A549 (cell line): ENCODE results near the gene SENP7. TPM values are rescaled to one million over a fixed set of nuclear protein-coding genes. Genes with fewer than 3 reads are reported as not detected.
"Not testable (repeated sequence)": the region's sequence is repeated elsewhere in the genome, so short reads cannot be mapped to it uniquely, and the experiment has no call there.

Source experiments
- ATAC-seq, 2 experiments: fragments of 200-7000 bp in 1 of 2; fragments of >200 bp in 1 of 2; cut with Nextera tagmentation in 1 of 2; cut with Tn5 transposase in 1 of 2; 3 replicates each; pipeline versions ENCODE4 v1.8.0 to v1.9.1; 2018 to 2020; ENCODE audit warnings: mild to moderate bottlenecking in 1 of 2, moderate library complexity in 1 of 2
- CTCF ChIA-PET: fragments of 300-600 bp; sonication (Branson Sonifier 250); formaldehyde crosslinking; extraction: SDS; loops from one replicate; lab custom pipeline; 2021; ENCODE audit warnings: antibody characterized with exemption, inconsistent platforms; lab: Yijun Ruan, JAX
- POLR2A ChIA-PET: fragments of 350-600 bp; formaldehyde crosslinking; extraction: SDS; loops from one replicate; lab custom pipeline; 2021; ENCODE audit warnings: antibody characterized with exemption, inconsistent platforms; lab: Yijun Ruan, JAX
- DNase-seq, 2 experiments: peaks; one replicate each; pipeline versions ENCODE4 v3.0.0 to v3.0.0-alpha.2; 2011 to 2016; ENCODE audit warnings: low read depth in 1 of 2, low spot score in 1 of 2
- FAIRE-seq: peaks from 2 replicates; lab custom pipeline; 2011; peaks lifted over from hg19 to GRCh38; lab: Jason Lieb, UNC
- H3K27ac ChIP-seq, 2 experiments: fragments of >200 bp; sonication (Bioruptor Twin); formaldehyde crosslinking; 3 replicates each; pipeline ENCODE4 v1.5.1; 2016 to 2017
- H3K4me1 ChIP-seq: fragments of >200 bp; sonication (Bioruptor Twin); formaldehyde crosslinking; 3 replicates; pipeline ENCODE4 v1.6.1; 2016
- H3K4me2 ChIP-seq: fragments of >200 bp; sonication (Bioruptor Twin); formaldehyde crosslinking; 3 replicates; pipeline ENCODE4 v1.6.1; 2016
- H3K4me3 ChIP-seq: fragments of >200 bp; sonication (Bioruptor Twin); formaldehyde crosslinking; 3 replicates; pipeline ENCODE4 v1.5.1; 2016
- H3K9me3 ChIP-seq: fragments of >200 bp; sonication (Bioruptor Twin); formaldehyde crosslinking; 3 replicates; pipeline ENCODE4 v1.6.1; 2016
- BHLHE40 ChIP-seq: IDR thresholded peaks from 2 replicates; pipeline ENCODE4 v1.6.1; 2012; ENCODE audit warnings: low read depth, low read length, inconsistent platforms
- HEYL ChIP-seq: fragments of 250-450 bp; sonication (Bioruptor Pico); IDR thresholded peaks from 2 replicates; pipeline ENCODE4 v1.8.0; 2021; ENCODE audit warnings: mild to moderate bottlenecking, moderate library complexity
- KDM1A ChIP-seq: fragments of 200-600 bp; sonication (generic); IDR thresholded peaks from 2 replicates; pipeline ENCODE4 v1.6.1; 2016; ENCODE audit warnings: low read depth, mild to moderate bottlenecking
- KDM5A ChIP-seq: fragments of 200-600 bp; sonication (generic); IDR thresholded peaks from 2 replicates; pipeline ENCODE4 v1.6.1; 2016; ENCODE audit warnings: antibody characterized with exemption, mild to moderate bottlenecking
- MAFK ChIP-seq: fragments of 450-650 bp; IDR thresholded peaks from 2 replicates; pipeline ENCODE4 v1.6.1; 2014; ENCODE audit not compliant: partially characterized antibody
- MYC ChIP-seq: IDR thresholded peaks from 2 replicates; pipeline ENCODE4 v1.6.1; 2012; ENCODE audit warnings: mild to moderate bottlenecking, inconsistent platforms, low read length, improper control_type of control experiment, borderline replicate concordance
- NFE2L2 ChIP-seq: fragments of 150-350 bp; conservative IDR thresholded peaks from 2 replicates; pipeline ENCODE4 v1.6.1; 2014; ENCODE audit warnings: low read length
- POLR2A ChIP-seq: IDR thresholded peaks from 2 replicates; pipeline ENCODE4 v1.6.1; 2012; ENCODE audit warnings: mild to moderate bottlenecking, low read length
- RARB ChIP-seq: fragments of 250-450 bp; sonication (Bioruptor Pico); IDR thresholded peaks from 2 replicates; pipeline ENCODE4 v1.8.0; 2021; ENCODE audit warnings: mild to moderate bottlenecking, moderate library complexity
- RNF2 ChIP-seq: fragments of 200-600 bp; sonication (generic); IDR thresholded peaks from 2 replicates; pipeline ENCODE4 v1.6.1; 2016; ENCODE audit warnings: low read depth, mild to moderate bottlenecking, antibody characterized with exemption, moderate library complexity, borderline replicate concordance
- SREBF2 ChIP-seq: fragments of 450-650 bp; IDR thresholded peaks from 2 replicates; pipeline ENCODE4 v1.6.1; 2014; ENCODE audit warnings: mild to moderate bottlenecking, moderate library complexity
- TFCP2L1 ChIP-seq: fragments of 250-450 bp; sonication (Bioruptor Pico); IDR thresholded peaks from 2 replicates; pipeline ENCODE4 v1.5.0; 2021; ENCODE audit warnings: mild to moderate bottlenecking
- ZFP36 ChIP-seq: fragments of 450-650 bp; IDR thresholded peaks from 2 replicates; pipeline ENCODE4 v1.6.1; 2014; ENCODE audit warnings: borderline replicate concordance; ENCODE audit not compliant: partially characterized antibody
- ZSCAN20 ChIP-seq: fragments of 250-450 bp; sonication (Bioruptor Pico); IDR thresholded peaks from 2 replicates; pipeline ENCODE4 v1.8.0; 2022; ENCODE audit warnings: mild to moderate bottlenecking, moderate library complexity
- WGBS: methylation state at CpG from one replicate; pipeline ENCODE4 v1.1.6; 2017; ENCODE audit errors: missing lambda C conversion rate; 5-methylcytosine and 5-hydroxymethylcytosine counted together
- polyA plus RNA-seq, 4 experiments: library from polyadenylated mRNA; depleted of rRNA in 3 of 4; stranded (reverse); fragments of >200 nt; fragmentation: RNase III in 1 of 4; extraction: RNeasy Plus Mini Kit Qiagen cat#74134 plus additional on column Dnase treatment in 1 of 4; gene quantifications; 2 replicates in 3 of 4; 3 replicates in 1 of 4; pipeline ENCODE4 v1.2.3, GENCODE V29; 2011 to 2017
- TF ChIP-seq, protein P1 (sequence below): IDR thresholded peaks from 2 replicates; pipeline ENCODE4 v1.6.1; 2012
- TF ChIP-seq, protein P2 (sequence below): fragments of 450-650 bp; IDR thresholded peaks from 2 replicates; pipeline ENCODE4 v1.6.1; 2014; ENCODE audit warnings: antibody characterized with exemption
- TF ChIP-seq, protein P3 (sequence below): fragments of 200-600 bp; sonication (generic); IDR thresholded peaks from 2 replicates; pipeline ENCODE4 v1.6.1; 2016; ENCODE audit warnings: antibody characterized with exemption, mild to moderate bottlenecking, moderate library complexity

Gene SENP7
- polyA plus RNA-seq, 2 of the 4 experiments (the other 2 are of a cell fraction), result 3.1 to 10.3 TPM

DNA sequence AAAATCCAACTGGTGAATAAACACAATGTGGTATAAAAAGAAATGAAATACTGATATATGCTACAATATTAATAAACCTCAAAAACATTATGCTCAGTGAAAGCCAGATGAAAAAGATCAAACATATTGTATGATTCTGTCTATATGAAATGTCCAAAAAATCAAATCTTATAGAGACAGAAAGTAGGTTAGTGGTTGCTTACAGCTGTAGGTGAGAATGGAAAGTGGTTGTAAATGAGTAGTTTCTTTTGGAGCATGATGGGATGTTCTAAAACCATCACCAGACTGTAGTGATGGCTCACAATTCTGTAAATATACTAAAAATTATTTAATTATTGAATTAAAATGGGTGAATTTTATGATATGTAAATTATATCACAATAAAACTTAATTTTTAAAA, 58.4 kb downstream of the SENP7 start:
- POLR2A ChIA-PET, result no interaction called here
- CTCF ChIA-PET, result interaction anchor here (0.9 kb wide), 1 partner anchor 23 kb away, joined by 4 read pairs; no protein-coding TSS in a partner anchor
- no peak for DNase-seq
- no peak overlapping the region for H3K4me3 ChIP-seq
- no peak for TF ChIP-seq KDM1A
- no peak for TF ChIP-seq HEYL
- TF ChIP-seq BHLHE40, result no peak
- TF ChIP-seq TFCP2L1 (CRISPR knock-in tag), result no peak
- no peak for TF ChIP-seq MAFK
- no peak for TF ChIP-seq ZSCAN20
- TF ChIP-seq RARB (CRISPR knock-in tag), result no peak
- no peak for TF ChIP-seq ZFP36
- TF ChIP-seq, protein P1, sequence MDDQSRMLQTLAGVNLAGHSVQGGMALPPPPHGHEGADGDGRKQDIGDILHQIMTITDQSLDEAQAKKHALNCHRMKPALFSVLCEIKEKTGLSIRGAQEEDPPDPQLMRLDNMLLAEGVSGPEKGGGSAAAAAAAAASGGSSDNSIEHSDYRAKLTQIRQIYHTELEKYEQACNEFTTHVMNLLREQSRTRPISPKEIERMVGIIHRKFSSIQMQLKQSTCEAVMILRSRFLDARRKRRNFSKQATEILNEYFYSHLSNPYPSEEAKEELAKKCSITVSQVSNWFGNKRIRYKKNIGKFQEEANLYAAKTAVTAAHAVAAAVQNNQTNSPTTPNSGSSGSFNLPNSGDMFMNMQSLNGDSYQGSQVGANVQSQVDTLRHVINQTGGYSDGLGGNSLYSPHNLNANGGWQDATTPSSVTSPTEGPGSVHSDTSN, result no peak
- TF ChIP-seq MYC, result no peak
- no peak for TF ChIP-seq NFE2L2
- TF ChIP-seq, all 56 proteins: peak for 0
- H3K4me1 ChIP-seq, result no peaks in the 10 kb centered on the region; the same call in 2 of the 3 replicates
- FAIRE-seq (no peak), ATAC-seq (no peak)
- no peaks in the 10 kb centered on the region for H3K9me3 ChIP-seq
- H3K27ac ChIP-seq, result no peak overlapping the region
- H3K4me2 ChIP-seq, result no peak overlapping the region

DNA sequence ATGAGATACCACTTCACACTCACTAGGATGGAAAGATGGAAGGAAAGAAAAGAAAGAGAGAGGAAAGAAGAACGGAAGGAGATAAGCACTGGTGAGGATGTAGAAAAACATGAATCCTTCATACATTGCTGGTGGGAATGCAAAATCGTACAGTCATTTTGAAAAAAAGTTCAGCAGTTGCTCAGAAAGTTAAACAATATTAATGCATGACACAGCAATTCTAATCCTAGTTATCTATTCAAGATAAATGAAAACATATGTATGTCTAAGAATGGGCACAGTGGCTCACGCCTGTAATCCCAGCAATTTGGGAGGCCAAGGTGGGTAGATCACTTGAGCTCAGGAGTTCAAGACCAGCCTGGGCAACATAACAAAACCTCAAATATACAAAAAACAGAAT, 59.1 kb downstream of the SENP7 start:
- Histone ChIP-seq H3K4me1 (no peaks in the 10 kb centered on the region; the same call in 2 of the 3 replicates), H3K4me3 (no peak overlapping the region), H3K4me2 (no peak overlapping the region)
- FAIRE-seq, result no peak
- ATAC-seq, result no peak
- TF ChIP-seq POLR2A, result no peak
- peak; percentile 42; the same call in 1 of the 2 replicates for TF ChIP-seq NFE2L2
- TF ChIP-seq, protein P1, result no peak
- no peak for TF ChIP-seq KDM5A
- peak; percentile 80 for TF ChIP-seq MAFK
- TF ChIP-seq, protein P2, sequence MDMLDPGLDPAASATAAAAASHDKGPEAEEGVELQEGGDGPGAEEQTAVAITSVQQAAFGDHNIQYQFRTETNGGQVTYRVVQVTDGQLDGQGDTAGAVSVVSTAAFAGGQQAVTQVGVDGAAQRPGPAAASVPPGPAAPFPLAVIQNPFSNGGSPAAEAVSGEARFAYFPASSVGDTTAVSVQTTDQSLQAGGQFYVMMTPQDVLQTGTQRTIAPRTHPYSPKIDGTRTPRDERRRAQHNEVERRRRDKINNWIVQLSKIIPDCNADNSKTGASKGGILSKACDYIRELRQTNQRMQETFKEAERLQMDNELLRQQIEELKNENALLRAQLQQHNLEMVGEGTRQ, result no peak
- no peak for TF ChIP-seq TFCP2L1 (CRISPR knock-in tag)
- no peak for TF ChIP-seq RNF2
- TF ChIP-seq BHLHE40, result no peak
- TF ChIP-seq, all 56 proteins: peak for 2
- ChIA-PET CTCF (interaction anchor here (0.9 kb wide), 1 partner anchor 24 kb away, joined by 4 read pairs; no protein-coding TSS in a partner anchor), POLR2A (no interaction called here)
- Histone ChIP-seq H3K27ac (no peak overlapping the region), H3K9me3 (no peaks in the 10 kb centered on the region)
- DNase-seq, result no peak
- 71% methylated on average over 3 of the region's 3 CpGs for WGBS

DNA sequence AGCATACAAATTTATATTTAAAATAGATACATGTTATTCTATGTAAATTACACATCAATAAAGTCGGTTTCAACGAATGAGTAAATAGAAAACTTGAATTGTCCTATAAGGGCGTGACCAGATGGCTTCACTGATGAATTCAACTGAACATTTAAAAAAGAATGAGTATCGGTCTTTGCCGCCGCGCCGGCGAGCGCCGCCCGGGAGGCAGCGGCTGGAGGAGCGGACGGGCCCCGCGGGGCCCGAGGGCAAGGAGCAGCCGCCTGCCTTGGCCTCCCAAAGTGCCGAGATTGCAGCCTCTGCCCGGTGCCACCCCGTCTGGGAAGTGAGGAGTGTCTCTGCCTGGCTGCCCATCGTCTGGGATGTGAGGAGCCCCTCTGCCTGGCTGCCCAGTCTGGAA, 74.4 kb downstream of the SENP7 start:
- 87% methylated on average over 22 of the region's 23 CpGs for WGBS
- CTCF ChIA-PET, H3K4me3 ChIP-seq, DNase-seq, POLR2A ChIA-PET, H3K4me1 ChIP-seq, H3K9me3 ChIP-seq, H3K4me2 ChIP-seq, H3K27ac ChIP-seq, ATAC-seq, FAIRE-seq: not testable (repeated sequence)

DNA sequence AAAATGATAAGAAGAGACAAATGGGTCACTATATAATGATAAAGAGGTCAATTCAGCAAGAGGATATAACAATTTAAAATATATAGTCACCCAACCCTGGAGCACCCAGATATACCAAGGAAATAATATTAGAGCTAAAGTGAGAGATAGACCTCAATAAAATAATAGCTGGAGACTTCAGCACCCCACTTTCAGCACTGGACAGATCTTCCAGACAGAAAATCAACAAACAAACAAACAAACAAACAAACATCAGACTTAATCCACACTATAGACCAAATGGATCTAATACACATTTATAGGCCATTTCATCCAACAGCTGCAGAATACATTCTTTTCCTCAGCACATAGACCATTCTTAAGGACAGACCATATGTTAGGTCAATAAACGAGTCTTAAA, 79.4 kb downstream of the SENP7 start:
- WGBS, result 28% methylated on average over 1 of the region's 1 CpG
- H3K27ac ChIP-seq, result no peak overlapping the region
- TF ChIP-seq NFE2L2 (no peak), SREBF2 (no peak)
- TF ChIP-seq, protein P3, sequence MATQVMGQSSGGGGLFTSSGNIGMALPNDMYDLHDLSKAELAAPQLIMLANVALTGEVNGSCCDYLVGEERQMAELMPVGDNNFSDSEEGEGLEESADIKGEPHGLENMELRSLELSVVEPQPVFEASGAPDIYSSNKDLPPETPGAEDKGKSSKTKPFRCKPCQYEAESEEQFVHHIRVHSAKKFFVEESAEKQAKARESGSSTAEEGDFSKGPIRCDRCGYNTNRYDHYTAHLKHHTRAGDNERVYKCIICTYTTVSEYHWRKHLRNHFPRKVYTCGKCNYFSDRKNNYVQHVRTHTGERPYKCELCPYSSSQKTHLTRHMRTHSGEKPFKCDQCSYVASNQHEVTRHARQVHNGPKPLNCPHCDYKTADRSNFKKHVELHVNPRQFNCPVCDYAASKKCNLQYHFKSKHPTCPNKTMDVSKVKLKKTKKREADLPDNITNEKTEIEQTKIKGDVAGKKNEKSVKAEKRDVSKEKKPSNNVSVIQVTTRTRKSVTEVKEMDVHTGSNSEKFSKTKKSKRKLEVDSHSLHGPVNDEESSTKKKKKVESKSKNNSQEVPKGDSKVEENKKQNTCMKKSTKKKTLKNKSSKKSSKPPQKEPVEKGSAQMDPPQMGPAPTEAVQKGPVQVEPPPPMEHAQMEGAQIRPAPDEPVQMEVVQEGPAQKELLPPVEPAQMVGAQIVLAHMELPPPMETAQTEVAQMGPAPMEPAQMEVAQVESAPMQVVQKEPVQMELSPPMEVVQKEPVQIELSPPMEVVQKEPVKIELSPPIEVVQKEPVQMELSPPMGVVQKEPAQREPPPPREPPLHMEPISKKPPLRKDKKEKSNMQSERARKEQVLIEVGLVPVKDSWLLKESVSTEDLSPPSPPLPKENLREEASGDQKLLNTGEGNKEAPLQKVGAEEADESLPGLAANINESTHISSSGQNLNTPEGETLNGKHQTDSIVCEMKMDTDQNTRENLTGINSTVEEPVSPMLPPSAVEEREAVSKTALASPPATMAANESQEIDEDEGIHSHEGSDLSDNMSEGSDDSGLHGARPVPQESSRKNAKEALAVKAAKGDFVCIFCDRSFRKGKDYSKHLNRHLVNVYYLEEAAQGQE, result peak; percentile 64
- no peaks in the 10 kb centered on the region for H3K9me3 ChIP-seq
- no peak overlapping the region for H3K4me2 ChIP-seq
- H3K4me1 ChIP-seq, result no peaks in the 10 kb centered on the region
- ATAC-seq (no peak), DNase-seq (no peak), FAIRE-seq (peak; percentile 79)
- CTCF ChIA-PET, result no interaction called here
- POLR2A ChIA-PET, result no interaction called here
- H3K4me3 ChIP-seq, result no peak overlapping the region
